ENCODE results near the gene SENP6.
"Not testable (repeated sequence)": the region's sequence is repeated elsewhere in the genome, so short reads cannot be mapped to it uniquely, and the experiment has no call there.

SENP6 gene

DNA sequence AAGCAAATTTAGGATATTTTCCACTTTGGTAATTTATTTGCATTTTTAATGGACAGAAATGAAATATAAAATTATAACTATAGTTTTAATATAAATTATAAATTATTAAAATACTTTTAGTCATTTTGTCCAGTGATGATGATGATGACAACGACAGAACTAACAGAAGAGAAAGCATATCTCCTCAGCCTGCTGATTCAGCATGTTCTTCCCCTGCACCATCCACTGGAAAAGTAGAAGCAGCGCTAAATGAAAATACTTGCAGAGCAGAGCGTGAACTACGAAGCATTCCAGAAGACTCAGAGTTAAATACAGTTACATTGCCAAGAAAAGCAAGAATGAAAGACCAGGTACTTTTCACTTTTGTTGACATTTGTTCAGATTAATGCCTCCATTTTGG, 64.9 kb downstream of the SENP6 start:
- DNase-seq (ENCODE audit: low spot score): no peak

DNA sequence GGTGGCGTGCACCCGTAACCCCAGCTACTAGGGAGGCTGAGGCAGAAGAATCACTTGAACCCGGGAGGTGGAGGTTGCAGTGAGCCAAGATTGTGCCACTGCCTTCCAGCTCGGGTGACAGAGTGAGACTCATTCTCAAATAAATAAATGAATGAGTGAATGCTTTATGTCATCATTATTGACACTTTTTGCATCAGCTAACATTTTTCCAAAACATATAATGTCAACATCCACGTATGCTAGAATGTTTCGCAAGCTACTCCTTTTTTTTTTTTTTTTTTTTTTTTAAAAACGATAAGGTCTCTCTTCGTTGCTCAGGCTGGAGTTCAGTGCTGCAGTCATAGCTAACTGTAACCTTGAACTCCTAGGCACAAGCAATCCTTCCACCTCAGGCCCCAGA, 72.2 kb downstream of the SENP6 start:
- DNase-seq (ENCODE audit: low spot score): no peak

GRCh38 chr6:75676377-75676776, 74.7 kb downstream of the SENP6 start:
- DNase-seq (ENCODE audit: low spot score): no peak

GRCh38 chr6:75682548-75682947, 80.9 kb downstream of the SENP6 start:
- DNase-seq (ENCODE audit: low spot score): not testable (repeated sequence)

- not testable (repeated sequence) for DNase-seq (ENCODE audit: low spot score)
These were observed 81.3 kb downstream of the SENP6 start for GRCh38 chr6:75683005-75683404.

GRCh38 chr6:75687535-75687934, 85.9 kb downstream of the SENP6 start:
- not testable (repeated sequence) for DNase-seq (ENCODE audit: low spot score)

GRCh38 chr6:75687937-75688336, 86.3 kb downstream of the SENP6 start:
- DNase-seq (ENCODE audit: low spot score): not testable (repeated sequence)

DNA sequence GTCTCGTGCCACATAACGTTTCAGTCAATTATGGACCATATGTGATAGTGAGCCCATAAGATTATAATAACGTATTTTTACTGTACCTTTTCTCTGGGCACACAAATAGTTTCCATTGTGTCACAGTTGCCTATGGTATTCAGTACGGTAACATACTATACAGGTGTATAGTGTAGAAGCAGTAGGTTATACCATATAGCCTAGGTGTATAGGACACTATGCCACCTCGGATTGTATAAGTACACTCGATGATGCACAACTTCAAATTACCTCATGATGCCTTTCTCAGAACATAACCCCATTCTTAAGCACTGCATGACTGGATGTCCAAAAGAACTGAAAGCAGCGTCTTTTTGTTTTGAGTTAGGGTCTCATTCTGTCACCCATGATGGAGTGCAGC, 87.9 kb downstream of the SENP6 start:
- no peak for DNase-seq (ENCODE audit: low spot score)

DNA sequence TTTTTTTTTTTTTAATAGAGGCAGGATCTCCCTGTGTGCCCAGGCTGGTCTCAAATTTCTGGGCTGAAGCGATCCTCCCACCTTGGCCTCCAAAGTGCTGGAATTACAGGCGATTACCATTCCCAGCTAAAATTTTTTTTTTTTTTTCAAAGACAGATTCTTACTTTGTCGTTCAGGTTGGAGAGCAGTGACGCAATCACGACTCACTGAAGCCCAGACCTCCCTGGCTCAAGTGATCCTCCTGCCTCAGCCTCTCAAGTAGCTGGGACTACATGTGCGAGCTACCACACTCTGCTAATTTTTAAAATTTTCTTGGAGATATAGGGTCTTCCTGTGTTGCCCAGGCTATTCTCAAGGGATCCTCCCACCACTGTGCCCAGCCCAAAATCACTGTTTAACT, 89.3 kb downstream of the SENP6 start:
- no peak for DNase-seq (ENCODE audit: low spot score)

- no peak for DNase-seq (ENCODE audit: low spot score)
These were observed 91.9 kb downstream of the SENP6 start for GRCh38 chr6:75693534-75693933.

GRCh38 chr6:75694406-75694805, 92.7 kb downstream of the SENP6 start:
- DNase-seq (ENCODE audit: low spot score): no peak

- not testable (repeated sequence) for DNase-seq (ENCODE audit: low spot score)
These were observed 106.7 kb downstream of the SENP6 start for GRCh38 chr6:75708334-75708733.

- DNase-seq (ENCODE audit: low spot score): no peak
These were observed 109.5 kb downstream of the SENP6 start for GRCh38 chr6:75711173-75711572.

- no peak for DNase-seq (ENCODE audit: low spot score)
These were observed 117.5 kb downstream of the SENP6 start for GRCh38 chr6:75719133-75719532.

DNA sequence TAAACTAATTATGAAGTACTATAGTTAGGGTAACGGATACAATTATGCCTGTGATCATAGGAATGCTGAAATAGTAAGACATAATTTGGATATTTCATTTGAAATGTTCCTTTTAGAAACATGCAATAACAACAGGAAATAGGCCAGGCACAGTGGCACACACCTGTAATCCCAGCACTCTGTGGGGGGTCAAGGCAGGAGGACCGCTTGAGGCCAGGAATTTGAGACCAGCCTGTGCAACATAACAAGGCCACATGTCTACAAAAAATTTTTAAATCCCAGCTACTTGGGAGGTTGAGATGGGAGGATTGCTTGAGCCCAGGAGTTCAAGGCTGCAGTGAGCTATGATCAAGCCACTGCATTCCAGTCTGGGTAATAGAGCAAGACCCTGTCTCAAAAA, 121.7 kb downstream of the SENP6 start:
- DNase-seq (ENCODE audit: low spot score): no peak

- DNase-seq (ENCODE audit: low spot score): no peak
These were observed 125.5 kb downstream of the SENP6 start for GRCh38 chr6:75727206-75727605.

DNA sequence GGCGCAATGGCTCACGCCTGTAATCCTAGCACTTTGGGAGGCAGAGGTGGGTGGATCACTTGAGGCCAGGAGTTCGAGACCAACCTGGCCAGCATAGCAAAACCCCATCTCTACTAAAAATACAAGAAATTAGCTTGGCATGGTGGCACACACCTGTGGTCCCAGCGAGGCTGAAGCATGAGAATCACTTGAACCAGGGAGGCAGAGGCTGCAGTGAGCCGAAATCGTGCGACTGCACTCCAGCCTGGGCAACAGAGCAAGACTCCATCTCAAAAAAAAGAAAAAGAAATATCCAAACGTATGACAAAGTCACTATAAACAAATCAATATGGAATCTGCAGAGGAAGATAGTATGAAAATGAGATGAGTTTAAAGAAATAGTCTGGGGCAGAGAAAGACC, 129.3 kb downstream of the SENP6 start:
- DNase-seq (ENCODE audit: low spot score): not testable (repeated sequence)

GRCh38 chr6:75735491-75736186, 134.0 kb downstream of the SENP6 start:
- DNase-seq (ENCODE audit: low spot score): no peak

DNA sequence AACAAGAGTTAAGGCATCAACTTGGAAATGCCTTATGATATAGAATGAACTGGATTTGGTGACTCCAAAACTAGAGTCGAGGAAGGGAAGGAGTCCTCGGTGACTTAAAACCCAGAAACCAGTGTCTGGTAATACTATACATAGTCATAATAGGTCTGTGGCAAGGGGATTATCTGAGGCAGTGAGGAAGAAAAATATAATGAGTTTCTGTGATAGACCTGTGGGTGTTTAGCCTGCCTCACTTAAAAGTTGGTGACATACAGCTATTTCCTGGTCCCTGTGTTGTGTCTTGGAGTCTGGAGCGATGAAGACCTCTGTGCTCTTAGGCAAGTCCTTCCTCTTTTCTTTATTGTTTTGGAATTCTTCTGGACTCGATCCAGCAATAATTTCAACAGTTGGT, 142.3 kb downstream of the SENP6 start:
- no peak for DNase-seq (ENCODE audit: low spot score)

DNA sequence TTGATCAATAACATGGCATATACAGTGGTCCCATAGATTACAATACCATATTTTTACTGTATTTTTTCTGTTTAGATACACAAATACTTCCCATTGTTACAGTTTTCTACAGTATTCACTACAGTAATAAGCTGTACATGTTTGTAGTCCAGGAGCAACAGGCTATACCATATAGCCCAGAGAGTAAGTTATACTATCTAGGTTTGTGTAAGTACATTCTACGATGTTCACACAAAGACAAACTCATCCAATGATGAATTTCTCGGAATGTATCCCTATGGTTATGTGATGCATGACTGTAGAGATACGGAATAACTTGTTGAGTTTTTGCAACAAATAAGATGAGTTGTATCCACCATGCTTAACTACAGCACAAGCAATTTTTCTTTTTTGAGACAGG, 143.7 kb downstream of the SENP6 start:
- no peak for DNase-seq (ENCODE audit: low spot score)

- no peak for DNase-seq (ENCODE audit: low spot score)
These were observed 144.5 kb downstream of the SENP6 start for GRCh38 chr6:75746221-75746620.

- no peak for DNase-seq (ENCODE audit: low spot score)
These were observed 145.7 kb downstream of the SENP6 start for GRCh38 chr6:75747152-75747992.

DNA sequence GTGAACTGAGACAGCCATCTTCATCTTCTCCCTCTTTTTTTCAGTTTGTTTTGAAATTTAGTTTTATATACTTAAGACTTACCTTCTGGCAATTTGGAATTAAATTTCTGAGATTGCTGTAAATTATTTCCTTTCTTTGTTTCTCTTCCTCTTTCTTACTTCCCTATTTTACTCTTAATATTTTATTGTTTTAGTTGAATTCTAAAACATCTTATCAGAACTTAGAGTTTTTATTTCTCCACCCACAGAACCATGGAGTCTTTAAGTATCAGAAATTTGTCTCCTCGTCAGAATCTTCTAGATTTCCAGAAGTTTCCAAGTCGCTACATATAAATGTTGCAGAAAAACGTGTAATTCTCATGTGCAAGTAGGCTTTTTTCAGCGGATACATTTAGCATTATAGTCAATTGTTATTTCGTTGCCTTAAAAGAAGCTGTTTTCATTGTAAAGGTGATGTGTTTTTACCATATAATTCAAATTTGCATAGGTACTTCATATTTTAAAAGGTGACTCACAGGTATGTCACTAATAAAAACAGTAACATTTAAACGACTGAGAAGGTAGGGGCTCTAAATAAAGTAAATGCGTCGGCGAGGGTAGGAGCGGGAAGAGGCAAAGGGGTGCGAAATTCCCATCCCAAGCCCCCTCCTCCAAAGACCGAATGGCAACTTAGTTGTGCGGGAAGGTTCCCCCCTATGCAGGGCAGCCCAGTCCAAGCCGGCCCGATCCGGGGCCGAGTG, 146.5 kb downstream of the SENP6 start:
- no peak for DNase-seq (ENCODE audit: low spot score)

All from pons (tissue), 1 donor.